Ovary (tissue), 10 donors: Measurements from ENCODE around the gene MRLN. TPM values are rescaled to one million over a fixed set of nuclear protein-coding genes. Genes with fewer than 3 reads are reported as not detected.

Experiments
- DNase-seq, 5 donors: peaks; one replicate each; pipeline ENCODE4 v3.0.0-alpha.2; 2019 to 2020
- H3K27ac ChIP-seq, 2 donors: fragments of 200-600 bp; one replicate each; pipeline versions ENCODE4 v1.5.1 to v1.8.0; 2019 to 2022
- H3K27me3 ChIP-seq: fragments of 200-600 bp; one replicate; pipeline ENCODE4 v1.8.0; 2022
- H3K36me3 ChIP-seq: fragments of 200-600 bp; sonication (generic); one replicate; pipeline ENCODE4 v1.5.1; 2019
- H3K4me1 ChIP-seq: one replicate; pipeline ENCODE4 v1.8.1; 2013; ENCODE audit warnings: mild to moderate bottlenecking, moderate library complexity; ENCODE audit not compliant: insufficient read depth
- H3K4me3 ChIP-seq: fragments of 200-600 bp; sonication (generic); one replicate; pipeline ENCODE4 v1.5.1; 2017
- H3K9me3 ChIP-seq, 2 donors: fragments of 200-600 bp in 1 of 2; sonication (generic) in 1 of 2; one replicate each; pipeline versions ENCODE4 v1.5.1 to v1.8.1; 2013 to 2019; ENCODE audit warnings: mild to moderate bottlenecking in 1 of 2, moderate library complexity in 1 of 2
- CTCF ChIP-seq, 3 donors: fragments of 450-650 bp in 2 of 3; fragments of 200-600 bp in 1 of 3; IDR thresholded peaks; one replicate each; pipeline versions ENCODE4 v1.5.1 to v1.8.0; 2016 to 2022; ENCODE audit warnings: antibody characterized with exemption in 3 of 3, mild to moderate bottlenecking in 1 of 3
- EP300 ChIP-seq: sonication (generic); formaldehyde crosslinking; IDR thresholded peaks from one replicate; pipeline ENCODE4 v1.6.1; 2017; ENCODE audit warnings: antibody characterized with exemption
- POLR2A ChIP-seq: fragments of 450-650 bp; IDR thresholded peaks from one replicate; pipeline ENCODE4 v1.6.1; 2017; ENCODE audit warnings: antibody characterized with exemption, mild to moderate bottlenecking, moderate library complexity
- WGBS, 3 donors: extraction: QIAGEN DNeasy Blood & Tissue Kit in 1 of 3; methylation state at CpG; one replicate each; pipeline versions ENCODE4 v1.1.5 to v1.1.7; 2013 to 2017; 5-methylcytosine and 5-hydroxymethylcytosine counted together
- intact Hi-C, 4 donors: fragments of 100-400 bp; cut with DNase I; formaldehyde crosslinking; loops; one replicate each; pipeline versions ENCODE4 v1.11.0 to v1.15.1; 2022 to 2023
- long read RNA-seq, 3 donors: library from polyadenylated mRNA in 2 of 3; unstranded in 2 of 3; transcript quantifications; one replicate each; pipeline ENCODE4 v2.0.0 and lab custom pipeline, GENCODE V29; 2021 to 2026
- polyA plus RNA-seq, 2 donors: library from polyadenylated mRNA; stranded (reverse); fragments of 200-250 nt in 1 of 2; fragments of 350-450 nt in 1 of 2; fragmentation: Illumina TruSeq in 1 of 2; extraction: RNeasy Lipid Tissue Mini Kit (QIAGEN cat#74804) in 1 of 2; gene quantifications; one replicate each; pipeline ENCODE4 v1.2.3, GENCODE V29; 2013 to 2014
- total RNA-seq, 7 donors: library from RNA; depleted of rRNA in 2 of 7; stranded (reverse); fragments of >200 nt in 2 of 7; fragmentation: NEBNext Ultra II Directional in 3 of 7; extraction: Animal tissue kit (Norgen Biotek cat#: 25700) in 3 of 7; gene quantifications; one replicate each; pipeline versions ENCODE4 v1.1.0 to v1.2.4, GENCODE V29; 2016 to 2023
- donor health status: DM: no; HTN: no; CAD: no; lungs with moderate emphysema.
- donor health status: DM: no; HTN: no; CAD: no.
- donor health status: Bipolar disorder and iron deficiency.
- donor health status: DM: yes; HTN: yes; CAD: no.
- donor health status: DM: no; HTN: no; CAD: no.
- donor health status: DM: yes; HTN: yes; CAD: no.

Gene MRLN
- total RNA-seq (under 1 TPM in 1 of 7 donors, not detected in 6; 0.80 TPM), polyA plus RNA-seq (not detected)
- long read RNA-seq, donor 1: 0 reads
- long read RNA-seq, donor 2: 0 reads
- long read RNA-seq, donor 3: 0 reads

- Histone ChIP-seq H3K27me3 (no peaks in the 10 kb centered on the region), H3K4me3 (no peak within 1 kb of the TSS), H3K9me3 (no peaks in the 10 kb centered on the region), H3K27ac (no peak within 1 kb of the TSS), H3K4me1 (peaks cover 5% of the 10 kb centered on the region), H3K36me3 (no peaks in the 10 kb centered on the region)
- 18 to 34% (median 31%) methylated on average over 3 of the region's 3 CpGs for WGBS, 3 donors
- intact Hi-C loops: no loop called here
- DNase-seq: no peak
- no peak for TF ChIP-seq CTCF (IDR thresholded peaks at IDR 0.05)
- TF ChIP-seq POLR2A: no peak
- no peak for TF ChIP-seq EP300
These were observed at the start of gene MRLN for GRCh38 chr10:59753267-59753666. Gene MRLN, minus strand, starts transcription at chr10:59753455.

DNA sequence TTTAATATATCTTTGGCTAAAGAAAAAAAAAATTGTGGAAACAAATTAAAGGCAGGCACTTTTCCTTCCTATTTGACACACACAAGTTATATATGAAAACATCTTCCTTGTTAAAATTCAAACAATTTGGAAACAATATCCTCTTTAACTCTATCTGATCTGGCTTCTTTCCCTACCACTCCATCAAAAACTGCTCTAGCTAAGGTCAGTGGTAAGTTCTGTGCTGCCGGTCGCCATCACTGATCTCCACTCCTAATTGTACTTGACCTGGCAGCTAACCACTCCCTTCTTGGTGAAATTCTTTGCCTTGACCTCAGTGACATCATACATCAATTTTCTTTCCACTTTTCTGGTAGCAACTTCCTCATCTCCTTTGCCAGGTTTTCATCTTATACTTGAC lies 47.9 kb upstream of the MRLN start:
- 54 to 87% (median 74%) methylated on average over 2 of the region's 2 CpGs for WGBS, 3 donors
- Histone ChIP-seq H3K27ac (no peak overlapping the region), H3K4me3 (no peak overlapping the region), H3K27me3 (no peaks in the 10 kb centered on the region), H3K9me3 (no peaks in the 10 kb centered on the region), H3K36me3 (no peaks in the 10 kb centered on the region), H3K4me1 (peaks cover 2% of the 10 kb centered on the region)
- no peak for DNase-seq
- intact Hi-C loops: loop anchor here in 1 of 4 donors (10.0 kb wide), 1 partner anchor 176 kb away; no protein-coding TSS in a partner anchor
- TF ChIP-seq CTCF (IDR thresholded peaks at IDR 0.05): no peak
- TF ChIP-seq POLR2A: no peak
- no peak for TF ChIP-seq EP300

GRCh38 chr10:59799421-59799820 lies 46.2 kb upstream of the MRLN start:
- WGBS, 3 donors: 79 to 98% (median 85%) methylated on average over 1 of the region's 1 CpG

GRCh38 chr10:59793919-59794318 lies 40.7 kb upstream of the MRLN start:
- Histone ChIP-seq H3K4me1 (peaks cover 9% of the 10 kb centered on the region), H3K27ac (no peak overlapping the region), H3K9me3 (no peaks in the 10 kb centered on the region), H3K27me3 (no peaks in the 10 kb centered on the region), H3K4me3 (no peak overlapping the region), H3K36me3 (no peaks in the 10 kb centered on the region)
- intact Hi-C loops: no loop called here
- 12 to 17% (median 14%) methylated on average over 2 of the region's 2 CpGs for WGBS, 3 donors
- no peak for DNase-seq
- TF ChIP-seq POLR2A (no peak), EP300 (no peak), CTCF (IDR thresholded peaks at IDR 0.05) (no peak)

More at GRCh38 chr10:59799421-59799820, 46.2 kb upstream of the MRLN start:
- TF ChIP-seq POLR2A: no peak
- TF ChIP-seq EP300: no peak
- TF ChIP-seq CTCF (IDR thresholded peaks at IDR 0.05): no peak
- intact Hi-C loops: no loop called here
- no peak overlapping the region for H3K4me3 ChIP-seq
- no peaks in the 10 kb centered on the region for H3K27me3 ChIP-seq
- peaks cover 2% of the 10 kb centered on the region for H3K4me1 ChIP-seq
- no peak overlapping the region for H3K27ac ChIP-seq
- H3K36me3 ChIP-seq: no peaks in the 10 kb centered on the region
- no peak for DNase-seq
- no peaks in the 10 kb centered on the region for H3K9me3 ChIP-seq
